Keratinocyte (primary cell): ENCODE measurements around the gene UBR3.

Source experiments
- CTCF ChIP-seq, 3 experiments: IDR thresholded peaks in 1 of 3; conservative IDR thresholded peaks in 1 of 3; optimal IDR thresholded peaks in 1 of 3; 2 replicates in 2 of 3; 3 replicates in 1 of 3; pipeline versions ENCODE3 to v1.5.1; 2011; ENCODE audit warnings: low read length in 3 of 3, mild to moderate bottlenecking in 3 of 3, moderate library complexity in 2 of 3, control low read depth in 1 of 3, inconsistent platforms in 1 of 3; ENCODE audit not compliant: insufficient read depth in 2 of 3; ENCODE audit errors: extremely low read depth in 1 of 3
- EZH2 ChIP-seq: IDR thresholded peaks from one replicate; pipeline ENCODE4 v1.6.1; 2012; ENCODE audit warnings: inconsistent platforms, mild to moderate bottlenecking, low read length, moderate library complexity

DNA sequence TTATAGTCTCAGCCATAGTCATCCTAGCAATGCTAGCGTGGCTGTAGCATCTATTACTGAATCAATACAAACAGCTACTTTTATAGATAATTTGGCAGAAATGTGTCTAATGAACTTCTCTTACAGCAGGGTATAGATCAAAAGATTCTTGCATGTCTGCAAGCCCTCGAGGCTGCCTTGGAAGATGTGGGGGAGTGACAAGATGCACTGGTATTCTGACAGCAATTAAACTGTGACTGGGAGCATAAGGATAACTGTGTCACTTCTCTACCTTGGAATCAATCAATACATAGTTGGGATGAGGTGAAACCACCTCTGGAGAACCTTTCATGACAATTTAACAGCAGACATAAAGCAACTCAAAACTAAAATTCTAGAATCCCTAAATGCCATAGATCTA is 291.4 kb downstream of the UBR3 start:
- TF ChIP-seq CTCF (optimal IDR thresholded peaks at IDR 0.05 in 1 of 3, IDR thresholded peaks at IDR 0.05 in 1 of 3, conservative IDR thresholded peaks at IDR 0.05 in 1 of 3; ENCODE audit: extremely low read depth in 1 of 3, insufficient read depth in 2 of 3, low read length in 3 of 3) (no peak), EZH2 (no peak)
